Measurements from ENCODE around the gene RDX.
A peak's percentile ranks its signal among the peaks of the same experiment; 100 is the strongest.
"Not testable (repeated sequence)": the region's sequence is repeated elsewhere in the genome, so short reads cannot be mapped to it uniquely, and the experiment has no call there.

Gene RDX

GRCh38 chr11:110296226-110297075, at the start of gene RDX:
RDX (minus strand) TSS chr11:110296614; CDS start chr11:110279692, 16,922 bp downstream.
- DNase-seq (ENCODE audit: low read depth in 2 of 2): peak; percentile 6 to 16

DNA sequence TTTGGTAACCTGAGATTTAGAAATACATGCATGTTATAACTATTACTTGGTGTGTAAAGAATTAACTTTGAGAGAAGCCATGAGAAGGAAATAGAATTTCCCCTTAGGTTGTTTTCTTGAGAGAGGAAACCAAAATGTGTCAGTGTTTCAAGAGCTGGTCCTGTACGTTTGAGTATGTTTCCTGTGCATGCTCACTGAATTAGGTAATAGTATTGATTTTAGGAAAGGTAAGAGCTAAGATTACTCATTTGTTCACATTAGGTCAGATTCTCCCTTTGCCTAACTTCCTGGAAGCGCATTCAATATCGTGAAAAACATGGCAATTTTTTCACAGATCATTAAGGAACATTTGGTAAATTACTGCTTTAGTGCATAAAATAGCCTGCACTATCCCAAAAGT, 49.3 kb upstream of the RDX start:
- no peak for DNase-seq (ENCODE audit: low read depth in 2 of 2)

DNA sequence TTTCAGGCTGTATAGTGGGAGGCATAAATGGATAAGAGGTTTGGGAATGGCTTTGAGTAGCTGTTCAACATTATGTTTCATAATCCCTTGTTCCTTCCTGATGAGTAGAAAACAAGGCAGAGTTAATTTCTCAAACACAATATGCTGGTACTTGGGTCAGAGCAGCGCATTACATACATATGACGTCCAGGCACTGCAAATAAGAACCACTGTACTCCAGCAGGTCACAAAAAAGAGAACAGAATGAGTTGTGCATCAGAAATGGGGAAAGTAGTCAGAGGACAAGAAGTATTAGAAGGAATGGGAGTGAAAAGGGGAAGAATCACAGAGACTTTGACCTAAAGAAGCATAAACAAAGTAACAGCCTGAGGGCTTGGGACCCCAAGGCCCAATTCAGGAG, 44.0 kb upstream of the RDX start:
- no peak for DNase-seq (ENCODE audit: low read depth in 2 of 2)

DNA sequence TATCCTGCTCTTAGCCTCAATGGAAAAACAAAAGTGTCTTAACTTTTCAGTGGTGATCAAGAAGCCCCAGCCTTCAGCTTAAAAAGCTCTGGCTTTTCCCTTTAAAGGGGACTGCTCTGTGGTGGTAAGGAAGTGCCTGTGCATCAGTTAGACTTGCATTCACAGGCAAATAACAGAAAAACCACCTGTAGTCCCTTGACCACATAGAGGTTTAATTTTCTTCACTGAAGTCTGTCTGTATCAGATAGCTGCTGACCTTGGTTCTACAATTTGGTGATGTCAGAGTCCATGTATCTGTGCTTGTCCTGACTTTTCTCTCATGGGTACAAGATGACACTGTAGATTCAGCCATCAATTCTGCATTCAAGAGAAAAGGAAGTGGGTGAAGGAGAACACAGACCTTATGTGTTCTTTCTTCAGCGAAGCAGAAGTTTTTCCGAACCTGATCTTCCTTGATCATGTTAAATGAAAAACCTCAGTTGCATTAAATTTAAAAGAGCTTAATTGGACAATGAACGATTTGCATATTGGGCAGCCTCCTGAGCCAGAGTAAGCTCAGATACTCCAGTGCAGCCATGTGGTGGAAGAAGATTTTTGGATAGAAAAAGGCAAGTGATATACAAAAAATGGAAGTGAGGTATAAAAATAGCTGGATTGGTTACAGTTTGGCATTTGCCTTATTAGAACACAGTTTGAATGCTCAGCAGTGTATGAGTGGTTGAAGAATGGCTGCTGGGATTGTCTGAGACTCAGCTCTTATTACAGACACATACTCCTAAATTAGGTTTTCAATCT, 43.2 kb upstream of the RDX start:
- no peak for DNase-seq (ENCODE audit: low read depth in 2 of 2)

- DNase-seq (ENCODE audit: low read depth in 2 of 2): no peak
Observed at GRCh38 chr11:110338684-110339083, 42.3 kb upstream of the RDX start.

DNA sequence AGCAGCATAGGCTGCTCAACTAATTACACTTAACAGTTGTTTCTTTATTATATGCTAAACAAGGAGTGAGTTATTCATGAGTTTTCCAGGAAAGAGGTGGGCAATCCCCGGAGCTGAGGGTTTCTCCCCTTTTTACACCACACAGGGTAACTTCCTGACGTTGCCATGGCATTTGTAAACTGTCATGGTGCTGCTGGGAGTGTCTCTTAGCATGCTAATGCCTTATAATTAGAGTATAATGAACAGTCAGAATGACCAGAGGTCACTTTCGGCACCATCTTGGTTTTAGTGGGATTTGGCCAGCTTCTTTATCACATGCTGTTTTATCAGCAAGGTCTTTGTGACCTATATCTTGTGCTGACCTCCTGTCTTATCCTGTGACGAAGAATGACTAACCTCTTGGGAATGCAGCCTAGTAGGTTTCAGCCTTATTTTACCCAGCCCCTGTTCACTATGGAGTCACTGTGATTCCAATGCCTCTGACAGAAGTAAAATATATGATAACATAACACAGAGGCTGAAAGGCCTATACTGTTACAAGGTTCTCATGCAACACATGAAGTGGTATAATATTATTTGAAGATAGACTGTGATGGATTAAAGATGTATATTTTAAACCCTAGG, 41.3 kb upstream of the RDX start:
- DNase-seq (ENCODE audit: low read depth in 2 of 2): no peak

DNA sequence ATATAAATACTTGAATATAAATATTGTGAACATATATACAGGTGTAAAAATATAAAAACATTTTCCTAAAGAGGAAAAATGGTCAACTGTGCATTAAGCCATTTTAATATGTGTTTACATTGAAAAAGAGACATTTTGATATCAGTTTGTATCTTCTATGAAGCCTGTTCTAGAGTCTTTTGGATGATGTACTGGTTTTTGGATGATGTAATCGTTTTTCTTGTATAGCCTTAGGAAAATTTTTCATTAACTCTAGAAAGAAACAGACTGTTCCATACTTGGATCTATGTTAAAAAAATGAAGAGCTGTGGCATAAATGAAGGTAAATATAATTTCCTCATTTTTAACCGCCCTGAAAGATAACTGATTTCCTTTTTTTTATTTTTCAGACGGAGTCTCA, 39.6 kb upstream of the RDX start:
- DNase-seq (ENCODE audit: low read depth in 2 of 2): no peak

DNA sequence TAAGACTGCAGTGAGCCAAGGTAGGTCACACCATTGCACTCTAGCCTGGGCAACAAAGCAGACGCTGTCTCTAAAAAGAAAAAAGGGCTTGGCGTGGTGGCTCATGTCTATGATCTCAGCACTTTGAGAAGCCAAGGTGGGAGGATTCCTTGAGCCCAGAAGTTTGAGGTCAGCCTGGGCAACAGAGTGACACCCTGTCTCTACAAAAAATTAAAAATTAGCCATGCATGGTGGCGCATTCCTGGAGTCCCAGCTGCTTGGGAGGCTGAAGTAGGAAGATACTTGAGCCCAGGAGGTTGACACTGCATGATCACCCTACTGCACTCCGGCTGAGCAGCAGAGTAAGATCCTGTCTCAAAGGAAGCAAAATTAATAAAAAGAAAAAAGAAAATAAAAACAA, 38.9 kb upstream of the RDX start:
- no peak for DNase-seq (ENCODE audit: low read depth in 2 of 2)

DNA sequence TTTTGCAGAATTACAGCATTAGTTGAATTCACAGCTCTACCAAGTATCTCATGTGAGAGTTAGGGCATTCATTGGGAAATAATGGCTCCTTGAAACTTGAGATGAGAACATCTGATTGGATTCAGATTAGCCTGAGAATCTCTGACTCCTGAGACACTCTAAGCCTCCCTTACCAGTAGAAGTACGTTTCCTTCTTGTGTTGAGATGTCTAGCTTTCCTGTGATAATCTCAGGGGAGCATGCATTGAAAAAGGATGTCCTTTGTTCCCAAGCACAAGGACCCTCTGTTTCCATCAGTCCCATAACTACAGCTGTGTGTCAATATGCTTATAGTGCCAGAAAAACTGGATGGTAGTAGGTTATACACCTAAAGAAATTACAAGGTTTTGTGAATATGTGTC, 35.2 kb upstream of the RDX start:
- no peak for DNase-seq (ENCODE audit: low read depth in 2 of 2)

DNA sequence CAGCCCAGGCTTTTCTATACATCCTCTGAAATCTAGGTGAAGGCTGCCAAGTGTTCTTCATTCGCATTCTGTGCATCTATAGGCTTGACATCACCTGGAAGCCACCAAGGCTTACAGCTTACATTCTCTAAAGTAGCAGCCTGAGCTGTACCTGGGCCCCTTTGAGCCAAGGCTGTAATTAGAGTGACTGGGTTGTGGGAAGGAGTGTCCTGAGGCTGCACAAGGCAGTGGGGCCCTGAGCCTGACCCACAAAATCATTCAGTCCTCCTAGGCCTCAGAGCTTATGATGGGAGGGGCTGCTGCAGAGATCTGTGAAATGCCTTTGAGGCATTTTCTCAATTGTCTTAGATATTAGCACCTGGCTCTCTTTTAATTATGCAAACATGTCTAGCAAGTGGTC, 33.0 kb upstream of the RDX start:
- DNase-seq (ENCODE audit: low read depth in 2 of 2): no peak

DNA sequence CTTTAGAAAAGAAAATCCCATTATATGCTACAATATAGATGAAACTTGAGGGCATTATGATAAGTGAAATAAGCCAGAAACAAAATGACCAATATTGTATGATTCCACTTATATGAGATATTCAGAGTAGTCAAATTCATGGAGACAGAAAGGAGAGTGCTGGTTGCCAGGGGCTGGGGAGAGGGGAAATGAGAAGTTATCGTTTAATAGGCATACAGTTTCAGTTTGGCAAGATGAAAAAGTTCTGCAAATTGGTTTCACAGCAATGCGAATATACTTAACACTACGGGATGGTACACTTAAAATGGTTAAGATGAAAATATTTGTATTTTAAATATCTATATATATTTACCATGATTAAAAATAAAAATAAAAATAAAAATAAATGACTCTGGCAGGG, 31.1 kb upstream of the RDX start:
- no peak for DNase-seq (ENCODE audit: low read depth in 2 of 2)

GRCh38 chr11:110323786-110324185, 27.4 kb upstream of the RDX start:
- no peak for DNase-seq (ENCODE audit: low read depth in 2 of 2)

DNA sequence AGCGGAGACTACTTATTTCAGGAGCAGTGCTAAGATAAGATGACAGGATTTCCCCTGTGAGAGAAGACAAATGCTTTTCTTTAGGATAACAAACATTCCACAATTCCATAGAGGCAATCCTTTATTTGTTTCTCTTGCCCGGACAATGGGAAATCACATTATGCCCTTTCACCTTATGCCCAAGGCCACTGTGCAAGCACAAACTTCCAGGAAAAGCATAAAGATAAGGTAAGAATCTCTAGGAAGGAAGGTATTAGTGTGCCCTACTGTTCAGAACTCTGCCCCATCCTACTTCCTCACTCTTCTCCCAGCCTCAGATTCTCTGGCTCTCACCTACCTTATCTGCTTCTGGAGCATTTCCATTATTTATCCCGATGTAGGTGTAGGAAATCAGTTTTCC, 23.1 kb upstream of the RDX start:
- no peak for DNase-seq (ENCODE audit: low read depth in 2 of 2)

- DNase-seq (ENCODE audit: low read depth in 2 of 2): no peak
Observed at GRCh38 chr11:110318638-110319404, 22.4 kb upstream of the RDX start.

DNA sequence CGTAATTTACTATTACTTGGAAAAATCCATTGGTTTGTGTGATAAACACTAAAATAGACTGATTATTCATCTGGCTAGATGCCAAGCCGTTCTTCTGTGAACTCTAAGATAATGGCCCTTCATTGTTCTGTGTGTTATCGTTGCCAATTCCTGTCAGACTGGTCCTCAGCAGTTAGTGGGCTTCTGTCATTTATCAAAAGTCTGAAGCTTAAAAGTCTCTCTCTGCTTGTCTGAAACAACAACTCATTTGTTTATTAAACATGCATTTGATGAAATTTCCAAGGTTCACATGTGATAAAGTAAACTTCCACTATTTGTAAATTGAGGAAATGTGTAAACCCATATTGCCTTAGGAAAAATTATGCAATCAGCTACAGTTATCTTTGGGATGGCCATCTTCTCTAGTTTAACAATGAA, 21.1 kb upstream of the RDX start:
- DNase-seq (ENCODE audit: low read depth in 2 of 2): no peak

GRCh38 chr11:110314366-110315095, 18.1 kb upstream of the RDX start:
- no peak for DNase-seq (ENCODE audit: low read depth in 2 of 2)

- no peak for DNase-seq (ENCODE audit: low read depth in 2 of 2)
Observed at GRCh38 chr11:110312670-110313069, 16.3 kb upstream of the RDX start.

- no peak for DNase-seq (ENCODE audit: low read depth in 2 of 2)
Observed at GRCh38 chr11:110311783-110312579, 15.6 kb upstream of the RDX start.

GRCh38 chr11:110308071-110308470, 11.7 kb upstream of the RDX start:
- no peak for DNase-seq (ENCODE audit: low read depth in 2 of 2)

DNA sequence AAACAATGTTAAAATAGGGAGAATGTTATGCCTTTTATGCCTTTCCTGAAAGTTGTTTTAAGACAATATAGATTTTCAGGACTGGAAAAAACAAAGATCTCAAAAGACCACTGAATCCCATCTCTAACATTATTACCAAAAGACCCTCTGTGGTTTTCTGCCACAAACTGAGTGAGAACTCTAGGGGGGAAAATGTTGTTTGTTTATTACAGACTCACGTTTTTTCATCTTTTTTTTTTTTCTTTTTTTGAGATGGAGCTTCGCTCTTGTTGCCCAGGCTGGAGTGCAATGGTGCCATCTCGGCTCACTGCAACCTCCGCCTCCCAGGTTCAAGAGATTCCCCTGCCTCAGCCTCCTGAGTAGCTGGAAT, 9.6 kb upstream of the RDX start:
- DNase-seq (ENCODE audit: low read depth in 2 of 2): not testable (repeated sequence)

All from activated CD8-positive, alpha-beta memory T cell treated with anti-CD3 and anti-CD28 coated beads for 4 hours (primary cell).